ENCODE results near the gene RPS14. TPM values are rescaled to one million over a fixed set of nuclear protein-coding genes. Genes with fewer than 3 reads are reported as not detected.
A peak's percentile ranks its signal among the peaks of the same experiment; 100 is the strongest.

Gene RPS14
- total and polyA plus RNA-seq, 9 of the 15 experiments (the other 6 are each of a cell fraction or from before 2014, with no cell fraction given): 1,824 to 5,983 (median 3,017) TPM

DNA sequence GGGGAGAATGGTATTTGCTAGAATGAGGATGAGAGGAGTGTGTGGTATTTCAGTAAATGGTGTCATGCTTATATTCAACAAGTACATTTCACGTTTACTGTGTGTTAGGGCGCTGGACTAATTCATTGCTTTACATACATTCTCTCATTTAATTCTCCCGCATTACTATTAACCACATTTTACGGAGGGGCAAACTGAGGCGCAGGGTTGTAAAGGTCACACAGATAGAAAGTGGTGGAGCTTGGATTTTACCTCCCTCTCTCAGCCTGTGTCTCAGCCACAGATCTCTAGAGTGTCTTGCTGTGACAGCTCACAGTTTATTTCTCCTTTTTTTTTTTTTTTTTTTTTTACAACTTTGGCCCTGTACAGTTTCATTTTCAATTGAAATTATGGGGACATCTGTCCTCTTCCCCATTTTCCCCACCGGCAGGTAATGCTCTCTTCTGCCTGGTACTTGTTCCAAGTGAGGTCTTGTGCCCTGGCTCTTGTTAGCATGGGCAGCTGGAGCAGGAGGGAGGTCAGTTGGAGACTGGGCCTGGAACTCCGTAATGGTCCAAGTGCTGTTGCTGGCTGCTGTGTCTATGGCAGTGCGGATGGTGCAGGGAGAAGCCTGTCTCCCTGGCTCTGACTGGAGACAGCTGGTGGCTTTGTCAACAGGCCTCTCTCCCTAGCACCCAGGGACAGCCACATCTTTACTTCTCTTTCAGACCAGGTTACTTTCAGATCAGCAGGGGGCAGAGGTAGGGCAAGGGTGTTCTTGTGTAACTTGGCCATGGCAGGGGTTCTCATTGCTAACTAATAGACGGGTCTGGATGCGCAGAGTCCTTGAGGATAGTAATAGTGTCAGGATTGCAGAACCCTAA, 37.9 kb upstream of the RPS14 start:
- peak; percentile 2 for ATAC-seq
- TF ChIP-seq FOXA3 (CRISPR knock-in tag; conservative IDR thresholded peaks at IDR 0.05 in 1 of 2, IDR thresholded peaks at IDR 0.05 in 1 of 2): peak in 1 of 2 experiments; percentile 51; a peak in 1 of 4 replicates
- peak; percentile 98; the same call in 1 of the 2 replicates for TF ChIP-seq BCOR (IDR thresholded peaks at IDR 0.05)
- TF ChIP-seq JUN (IDR thresholded peaks at IDR 0.05; ENCODE audit: borderline replicate concordance, low read depth, low read length): no peak
- TF ChIP-seq JUN (CRISPR knock-in tag; IDR thresholded peaks at IDR 0.05; ENCODE audit: borderline replicate concordance): no peak
- TF ChIP-seq, protein P1, sequence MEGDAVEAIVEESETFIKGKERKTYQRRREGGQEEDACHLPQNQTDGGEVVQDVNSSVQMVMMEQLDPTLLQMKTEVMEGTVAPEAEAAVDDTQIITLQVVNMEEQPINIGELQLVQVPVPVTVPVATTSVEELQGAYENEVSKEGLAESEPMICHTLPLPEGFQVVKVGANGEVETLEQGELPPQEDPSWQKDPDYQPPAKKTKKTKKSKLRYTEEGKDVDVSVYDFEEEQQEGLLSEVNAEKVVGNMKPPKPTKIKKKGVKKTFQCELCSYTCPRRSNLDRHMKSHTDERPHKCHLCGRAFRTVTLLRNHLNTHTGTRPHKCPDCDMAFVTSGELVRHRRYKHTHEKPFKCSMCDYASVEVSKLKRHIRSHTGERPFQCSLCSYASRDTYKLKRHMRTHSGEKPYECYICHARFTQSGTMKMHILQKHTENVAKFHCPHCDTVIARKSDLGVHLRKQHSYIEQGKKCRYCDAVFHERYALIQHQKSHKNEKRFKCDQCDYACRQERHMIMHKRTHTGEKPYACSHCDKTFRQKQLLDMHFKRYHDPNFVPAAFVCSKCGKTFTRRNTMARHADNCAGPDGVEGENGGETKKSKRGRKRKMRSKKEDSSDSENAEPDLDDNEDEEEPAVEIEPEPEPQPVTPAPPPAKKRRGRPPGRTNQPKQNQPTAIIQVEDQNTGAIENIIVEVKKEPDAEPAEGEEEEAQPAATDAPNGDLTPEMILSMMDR (IDR thresholded peaks at IDR 0.05 in 2 of 3, conservative IDR thresholded peaks at IDR 0.05 in 1 of 3; ENCODE audit: insufficient read depth in 2 of 3, low read depth in 1 of 3, low read length in 3 of 3): peak; percentile 14 to 44 (median 15); a peak in 2 of 6 replicates
- TF ChIP-seq KLF13 (tag; IDR thresholded peaks at IDR 0.05; ENCODE audit: borderline replicate concordance, low read depth): 0 out of 2 replicates have a peak, but pooled peaks have one; percentile 72
- no peak for TF ChIP-seq ZNF217 (CRISPR knock-in tag; IDR thresholded peaks at IDR 0.05)
- TF ChIP-seq ZNF561 (CRISPR knock-in tag; conservative IDR thresholded peaks at IDR 0.05): no peak
- TF ChIP-seq ESRRA (IDR thresholded peaks at IDR 0.05; ENCODE audit: borderline replicate concordance, low read depth): peak; percentile 85
- TF ChIP-seq RBM25 (IDR thresholded peaks at IDR 0.05; ENCODE audit: low read depth, low read length, severe bottlenecking): peak; percentile 97
- TF ChIP-seq HDAC3 (IDR thresholded peaks at IDR 0.05; ENCODE audit: borderline replicate concordance, partially characterized antibody): peak; percentile 37
- no peak for TF ChIP-seq ZNF121 (CRISPR knock-in tag; conservative IDR thresholded peaks at IDR 0.05)
- TF ChIP-seq RCOR1 (IDR thresholded peaks at IDR 0.05; ENCODE audit: borderline replicate concordance in 1 of 2, low read depth in 2 of 2, low read length in 2 of 2): peak in 1 of 2 experiments; percentile 82; a peak in 2 of 4 replicates
- TF ChIP-seq SMC3 (conservative IDR thresholded peaks at IDR 0.05; ENCODE audit: insufficient read depth, low read depth, low read length): 0 out of 2 replicates have a peak, but pooled peaks have one; percentile 14
- TF ChIP-seq SMARCA4 (IDR thresholded peaks at IDR 0.05): no peak
- peak; percentile 10; the same call in 1 of the 2 replicates for TF ChIP-seq CBX1 (IDR thresholded peaks at IDR 0.05; ENCODE audit: low read depth)
- TF ChIP-seq ZSCAN32 (CRISPR knock-in tag; IDR thresholded peaks at IDR 0.05): no peak
- TF ChIP-seq DDX20 (tag; IDR thresholded peaks at IDR 0.05; ENCODE audit: low read depth): no peak
- TF ChIP-seq, protein P2, sequence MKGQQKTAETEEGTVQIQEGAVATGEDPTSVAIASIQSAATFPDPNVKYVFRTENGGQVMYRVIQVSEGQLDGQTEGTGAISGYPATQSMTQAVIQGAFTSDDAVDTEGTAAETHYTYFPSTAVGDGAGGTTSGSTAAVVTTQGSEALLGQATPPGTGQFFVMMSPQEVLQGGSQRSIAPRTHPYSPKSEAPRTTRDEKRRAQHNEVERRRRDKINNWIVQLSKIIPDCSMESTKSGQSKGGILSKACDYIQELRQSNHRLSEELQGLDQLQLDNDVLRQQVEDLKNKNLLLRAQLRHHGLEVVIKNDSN (CRISPR knock-in tag; IDR thresholded peaks at IDR 0.05): no peak

More for the DNA sequence above, 37.9 kb upstream of the RPS14 start:
- Histone ChIP-seq H3K79me2 (ENCODE audit: control insufficient read depth, insufficient read depth, low read length) (peaks cover 61% of the 10 kb centered on the region), H3K36me3 (ENCODE audit: control insufficient read depth, insufficient read depth, low read length) (peaks cover 17% of the 10 kb centered on the region; the same call in 2 of the 3 replicates), H4K20me1 (replicated peaks; ENCODE audit: control insufficient read depth, insufficient read depth, low read length) (peaks cover 3% of the 10 kb centered on the region; the same call in 1 of the 2 replicates), H3K9me1 (ENCODE audit: control insufficient read depth, insufficient read depth, low read length) (no peaks in the 10 kb centered on the region), H3K9ac (ENCODE audit: insufficient read depth in 1 of 2, low read depth in 2 of 2, low read length in 2 of 2) (peak overlapping the region; percentile 78 to 97), H3K27ac (ENCODE audit: extremely low read depth, low read depth, low read length) (peak overlapping the region; percentile 87), H3K4me2 (ENCODE audit: insufficient read depth, low read length) (peak overlapping the region; percentile 78), H3K27me3 (ENCODE audit: control insufficient read depth in 2 of 2, insufficient read depth in 2 of 2, low read length in 2 of 2) (no peaks in the 10 kb centered on the region), H3K4me1 (replicated peaks in 1 of 2; ENCODE audit: control insufficient read depth in 2 of 2, insufficient read depth in 2 of 2, low read length in 2 of 2) (peaks cover 52 to 71% of the 10 kb centered on the region in 2 experiments), H3K9me3 (replicated peaks; ENCODE audit: control insufficient read depth, insufficient read depth, low read depth, low read length) (no peaks in the 10 kb centered on the region), H3K4me3 (peak overlapping the region; percentile 88), H2AFZ (ENCODE audit: low read depth, low read length) (no peak overlapping the region)
- CTCF ChIA-PET (ENCODE audit: low intra/inter-chr PET ratio): no interaction called here
- BruUV-seq (replicated peaks): no TSS peak
- FAIRE-seq: no peak
- in situ Hi-C loops (cut with MboI): no loop called here
- intact Hi-C loops (cut with micrococcal nuclease): loop anchor here (2.0 to 10.0 kb wide), 4 partner anchors 27 to 597 kb away; partner anchors contain the start of gene TNIP1
- 52% methylated on average over 10 of the region's 10 CpGs for WGBS (ENCODE audit: insufficient coverage, low coverage, missing lambda C conversion rate)
- POLR2A ChIA-PET: interaction anchor here (0.6 to 5.0 kb wide), 4 partner anchors 8 to 213 kb away, joined by 3 to 57 read pairs (median 4); partner anchors contain the start of gene RBM22
- DNase-seq (ENCODE audit: extremely low read depth in 1 of 4, low spot score in 3 of 4): peak in 3 of 4 experiments; percentile 40 to 52 (median 46)
